ENCODE data around the gene LHPP.
"Not testable (repeated sequence)": the region's sequence is repeated elsewhere in the genome, so short reads cannot be mapped to it uniquely, and the experiment has no call there.

Gene LHPP
- 7.7 to 9.1 reads per million in 2 donors for total RNA-seq

GRCh38 chr10:124461642-124462347 lies at the start of gene LHPP:
TSS of gene LHPP (plus strand) at chr10:124461823. CDS start at chr10:124461863, 40 bp downstream.
- DNase-seq: peak; percentile 76

DNA sequence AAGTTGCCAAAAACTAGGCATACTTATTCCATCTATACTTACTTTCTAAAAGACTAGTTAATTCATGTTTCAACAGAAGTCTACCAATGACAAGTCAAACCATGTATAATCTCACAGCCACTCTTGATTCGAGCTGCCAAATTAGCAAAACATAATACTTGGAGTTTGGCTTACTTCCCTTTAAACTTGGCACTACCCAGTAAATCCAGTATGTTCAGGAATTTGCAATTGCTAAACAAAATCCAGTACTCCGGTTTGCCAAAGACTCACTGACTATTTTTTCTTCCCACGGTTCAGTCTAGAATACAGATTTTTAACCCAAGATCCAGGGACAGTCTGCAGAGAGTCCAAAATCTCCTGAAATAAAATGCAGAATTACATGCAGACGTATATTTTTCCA lies 47.5 kb upstream of the LHPP start:
- DNase-seq: no peak

DNA sequence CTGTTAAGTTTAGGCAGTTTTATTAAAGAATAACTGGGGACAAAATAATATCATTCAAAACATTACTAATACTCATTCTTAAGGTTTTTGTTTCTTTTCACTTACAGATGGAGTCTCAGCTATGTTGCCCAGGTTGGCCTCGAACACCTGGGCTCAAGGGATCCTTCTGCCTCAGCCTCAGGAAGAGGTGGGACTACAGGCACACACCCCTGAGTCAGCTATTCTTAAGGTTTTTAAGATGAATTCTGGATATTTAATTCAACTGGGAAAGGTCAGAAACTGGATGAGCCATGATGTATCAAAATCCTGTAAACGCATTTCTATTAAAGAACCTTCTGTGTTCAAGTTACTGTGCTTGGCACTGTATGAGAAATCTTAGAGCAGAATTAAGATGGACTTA lies 46.4 kb upstream of the LHPP start:
- DNase-seq: no peak

- DNase-seq: no peak
Observed at GRCh38 chr10:124416733-124417132, 44.9 kb upstream of the LHPP start.

DNA sequence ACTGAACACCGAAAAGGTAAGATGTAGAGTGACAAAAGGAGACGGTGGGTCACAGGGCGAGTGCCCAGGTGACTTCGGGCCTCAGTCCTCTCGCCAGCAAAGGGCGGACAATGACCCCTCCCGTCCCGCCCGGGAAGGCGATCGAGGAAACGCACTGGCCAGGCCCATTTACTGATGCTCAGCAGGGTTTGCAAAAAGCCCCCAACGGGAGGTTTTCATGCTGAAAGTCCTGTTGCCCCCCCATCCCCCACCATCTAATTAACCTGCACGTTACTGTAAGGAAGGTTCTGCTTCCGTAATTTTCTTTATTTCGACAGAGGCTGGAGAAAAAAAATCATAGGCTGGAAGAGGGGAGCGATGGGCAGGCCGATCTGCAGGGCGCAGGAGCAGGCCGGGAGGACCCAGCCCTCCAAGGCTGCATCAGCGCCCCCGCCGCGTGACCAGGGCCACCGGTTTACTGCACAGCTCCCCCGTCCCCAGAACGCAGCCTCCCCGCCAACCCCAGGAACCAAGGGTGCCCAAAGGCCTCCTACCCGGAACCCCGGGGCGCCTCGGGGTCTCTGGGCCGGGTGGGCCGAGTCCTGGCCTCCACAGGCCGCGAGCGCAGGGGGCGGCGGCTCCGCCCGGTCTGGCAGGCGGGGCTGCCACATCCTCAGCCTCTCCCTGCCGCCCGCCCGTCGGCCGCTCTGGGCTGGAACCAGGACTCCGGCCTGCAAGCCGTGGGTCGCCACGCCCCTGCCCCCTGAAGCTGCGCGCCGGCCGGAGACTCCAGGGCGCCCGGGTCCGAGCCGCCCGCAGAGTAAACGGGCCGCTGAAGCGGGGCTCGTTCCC lies 43.5 kb upstream of the LHPP start:
- DNase-seq: peak; percentile 31

- peak; percentile 96 for DNase-seq
Observed at GRCh38 chr10:124418726-124419501, 42.7 kb upstream of the LHPP start, which contains the start of gene OAT. TSS of gene OAT (minus strand) at chr10:124418923. CDS start at chr10:124412171, 6,752 bp downstream.

- no peak for DNase-seq
Observed at GRCh38 chr10:124419635-124420034, 42.0 kb upstream of the LHPP start.

GRCh38 chr10:124420254-124420653 lies 41.4 kb upstream of the LHPP start:
- no peak for DNase-seq

DNA sequence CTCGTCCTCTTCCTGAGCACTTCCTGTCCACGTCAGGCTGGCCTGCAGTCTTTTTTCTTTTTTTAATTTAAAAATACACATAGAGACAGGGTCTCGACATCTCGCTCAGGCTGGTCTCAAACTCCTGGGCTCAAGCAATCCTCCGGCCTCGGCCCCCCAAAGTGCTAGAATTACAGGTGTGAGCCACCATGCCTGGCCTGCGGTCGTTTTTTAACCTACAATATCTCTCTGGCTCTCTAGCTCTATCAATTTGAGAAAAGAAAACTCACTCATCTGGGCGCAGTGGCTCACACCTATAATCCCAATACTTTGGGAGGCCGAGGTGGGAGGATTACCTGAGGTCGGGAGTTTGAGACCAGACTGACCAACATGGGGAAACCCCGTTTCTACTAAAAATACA lies 38.9 kb upstream of the LHPP start:
- DNase-seq: no peak

GRCh38 chr10:124423813-124424212 lies 37.8 kb upstream of the LHPP start:
- no peak for DNase-seq

DNA sequence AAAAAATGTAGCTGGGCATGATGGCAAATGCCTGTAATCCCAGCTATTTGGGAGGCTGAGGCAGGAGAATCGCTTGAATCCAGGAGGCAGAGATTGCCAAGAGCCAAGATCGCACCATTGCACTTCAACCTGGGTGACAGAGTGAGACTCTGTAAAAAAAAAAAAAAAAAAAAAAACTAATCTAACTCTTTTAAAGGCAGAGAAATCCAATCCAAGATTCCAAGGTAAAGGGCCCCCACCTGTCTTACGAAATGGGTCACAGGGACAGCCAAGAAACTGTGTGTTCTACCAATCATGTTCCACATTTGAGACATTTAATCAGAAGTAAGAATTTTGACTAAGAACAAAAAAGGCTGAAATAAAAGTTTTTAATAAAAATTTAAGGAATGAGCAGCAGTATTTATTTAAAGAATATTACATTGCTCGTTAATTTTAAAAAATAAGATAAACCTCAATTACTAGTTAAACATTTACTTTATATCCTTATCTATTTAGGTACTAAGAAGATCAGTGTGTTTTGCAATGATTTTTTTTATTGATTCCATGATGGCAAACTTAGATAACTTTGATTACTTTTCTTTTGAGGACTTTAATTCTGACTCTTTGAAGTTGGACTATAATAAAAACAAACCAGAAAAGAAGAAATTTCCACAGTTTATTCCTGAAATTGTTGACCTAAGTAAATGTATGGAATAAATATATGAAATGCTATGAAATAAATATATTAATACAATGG lies 36.2 kb upstream of the LHPP start:
- no peak for DNase-seq

DNA sequence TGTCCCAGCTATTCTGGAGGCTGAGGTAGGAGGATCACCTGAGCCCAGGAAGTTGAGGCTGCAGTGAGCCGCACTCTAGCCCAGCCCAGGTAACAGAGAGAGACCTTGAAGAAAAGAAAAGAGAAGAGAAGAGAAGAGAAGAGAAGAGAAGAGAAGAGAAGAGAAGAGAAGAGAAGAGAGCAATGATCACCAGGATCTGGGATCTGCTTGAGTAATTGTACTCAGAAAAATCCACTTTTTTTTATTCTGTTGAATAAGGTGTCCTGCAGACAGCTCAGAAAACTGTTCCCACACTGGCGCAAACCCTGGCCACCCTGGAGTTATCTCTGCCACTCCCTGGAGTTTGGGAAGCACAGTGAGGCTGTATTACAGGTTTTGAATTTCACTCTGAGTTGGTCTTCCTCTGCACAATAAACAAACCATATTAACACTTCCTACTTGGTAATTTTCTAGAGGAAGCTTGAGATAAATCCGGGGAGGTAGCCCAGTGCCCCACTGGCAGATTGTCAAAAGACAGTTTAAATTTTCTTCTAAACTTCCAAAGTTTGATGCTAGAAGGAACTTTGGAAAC lies 33.3 kb upstream of the LHPP start:
- no peak for DNase-seq

GRCh38 chr10:124429576-124429975 lies 32.0 kb upstream of the LHPP start:
- DNase-seq: no peak

DNA sequence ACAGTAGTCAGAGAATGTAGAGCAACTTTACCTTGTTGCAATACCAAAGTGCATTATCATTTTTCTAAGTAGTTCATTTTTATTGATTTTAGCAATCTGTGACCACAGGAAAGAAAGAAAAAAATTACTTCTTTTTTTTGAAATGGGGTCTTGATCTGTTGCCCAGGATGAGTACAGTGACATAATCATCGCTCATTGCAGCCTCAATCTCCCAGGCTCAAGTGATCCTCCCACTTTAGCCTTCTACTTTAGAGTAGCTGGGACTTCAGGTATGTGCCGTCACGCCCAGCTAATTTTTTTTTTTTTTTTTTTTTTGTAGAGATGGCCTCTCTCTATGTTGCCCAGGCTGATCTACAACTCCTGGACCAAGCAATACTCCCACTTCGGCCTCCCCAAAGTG lies 31.5 kb upstream of the LHPP start:
- no peak for DNase-seq

DNA sequence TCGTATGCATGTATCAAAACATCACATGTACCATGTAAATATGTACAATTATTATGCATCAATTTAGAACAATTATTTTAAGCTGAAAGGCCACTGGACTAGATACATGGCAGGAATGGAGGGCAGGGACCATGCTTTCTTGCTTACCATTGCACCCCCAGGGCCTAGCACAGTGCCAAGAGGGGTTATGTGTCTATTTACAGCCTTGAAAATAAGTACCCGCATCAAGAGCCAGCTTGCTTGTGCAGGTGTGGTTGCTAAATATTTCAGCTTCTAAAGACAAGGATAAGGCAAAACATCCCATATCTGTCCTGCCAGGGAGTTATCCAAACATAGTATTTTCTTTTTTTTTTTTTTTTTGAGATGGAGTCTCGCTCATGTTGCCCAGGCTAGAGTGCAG lies 28.2 kb upstream of the LHPP start:
- no peak for DNase-seq

DNA sequence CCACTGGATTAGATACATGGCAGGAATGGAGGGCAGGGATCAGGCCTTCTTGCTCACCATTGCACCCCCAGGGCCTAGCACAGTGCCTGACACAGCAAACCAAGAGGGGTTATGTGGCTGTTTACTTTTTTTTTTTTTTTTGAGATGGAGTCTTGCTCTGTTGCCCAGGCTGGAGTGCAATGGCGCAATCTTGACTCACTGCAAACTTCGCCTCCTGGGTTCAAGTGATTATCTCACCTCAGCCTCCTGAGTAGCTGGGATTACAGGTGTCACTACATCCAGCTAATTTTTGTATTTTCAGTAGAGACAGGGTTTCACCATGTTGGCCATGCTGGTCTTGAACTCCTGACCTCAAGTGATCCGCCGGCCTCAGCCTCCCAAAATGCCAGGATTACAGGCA lies 25.9 kb upstream of the LHPP start:
- not testable (repeated sequence) for DNase-seq

GRCh38 chr10:124436191-124436638 lies 25.4 kb upstream of the LHPP start:
- no peak for DNase-seq

GRCh38 chr10:124441694-124442093 lies 19.9 kb upstream of the LHPP start:
- DNase-seq: not testable (repeated sequence)

GRCh38 chr10:124446830-124447750 lies 14.5 kb upstream of the LHPP start:
- no peak for DNase-seq

DNA sequence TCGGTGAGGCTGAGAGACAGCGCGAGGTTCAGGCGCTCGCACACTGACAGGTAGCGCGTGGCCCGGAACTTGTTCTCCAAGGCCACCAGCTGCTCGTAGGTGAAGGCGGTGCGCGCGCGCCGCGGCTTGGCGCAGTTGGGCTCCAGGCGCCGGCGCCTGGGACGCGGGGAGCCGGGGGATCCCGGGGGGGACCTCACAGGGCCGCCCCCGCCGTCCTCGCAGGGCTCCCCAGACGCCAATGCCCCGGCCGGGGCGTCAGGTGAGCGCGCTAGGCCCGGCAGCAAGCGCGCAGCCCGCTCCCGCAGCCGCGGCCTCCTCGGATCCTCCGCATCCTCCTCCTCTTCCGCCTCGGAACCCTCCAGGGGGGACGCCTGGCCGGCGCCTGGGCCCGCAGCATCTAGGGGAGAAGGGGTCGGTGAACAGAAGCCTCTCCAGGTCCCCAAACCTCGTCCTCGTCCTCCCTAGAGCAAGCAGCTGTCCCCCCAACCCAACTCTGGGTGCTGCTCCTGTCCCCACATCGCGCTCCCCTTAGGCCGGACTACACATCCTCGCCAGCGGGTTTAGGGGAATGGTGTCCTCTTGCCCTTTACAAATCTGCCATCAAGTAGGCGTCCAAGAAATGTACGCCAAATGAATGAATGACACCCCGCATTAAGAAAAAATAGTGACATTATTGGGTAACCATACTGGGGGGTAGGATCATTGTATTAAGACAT lies 13.7 kb upstream of the LHPP start:
- no peak for DNase-seq

Data from T-helper 9 cell (primary cell).